Mammary epithelial cell (primary cell): Measurements from ENCODE around the gene ANKLE2.

Experiments used
- CTCF ChIP-seq, 2 donors: IDR thresholded peaks in 1 of 2; conservative IDR thresholded peaks in 1 of 2; 2 replicates each; pipeline ENCODE4 v1.5.1; 2011 to 2012; ENCODE audit warnings: inconsistent platforms in 2 of 2, low read length in 2 of 2, mild to moderate bottlenecking in 2 of 2, control low read depth in 1 of 2, low read depth in 1 of 2; ENCODE audit not compliant: insufficient read depth in 1 of 2; ENCODE audit errors: extremely low read depth in 1 of 2
- EZH2 ChIP-seq: IDR thresholded peaks from 2 replicates; pipeline ENCODE4 v1.6.1; 2012; ENCODE audit warnings: low read length, inconsistent platforms, borderline replicate concordance

DNA sequence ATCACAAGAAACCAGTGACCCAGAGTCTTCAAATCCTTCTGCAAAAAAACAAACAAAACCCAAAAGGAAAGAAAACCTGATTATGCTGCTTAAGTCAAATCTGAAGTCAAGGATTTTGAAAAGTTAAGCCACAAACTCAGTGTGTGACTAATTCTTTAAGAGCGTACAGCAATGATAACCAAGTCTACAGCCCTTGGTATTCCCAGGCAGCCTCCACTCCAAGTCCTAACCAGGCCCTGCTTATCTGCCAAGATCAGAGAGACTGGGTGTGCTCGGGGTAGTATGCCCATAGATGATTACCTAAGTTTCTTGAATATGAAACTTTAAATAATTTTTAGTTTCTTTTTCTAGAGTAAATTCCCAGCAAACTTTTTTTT lies 37.9 kb downstream of the ANKLE2 start:
- TF ChIP-seq CTCF (conservative IDR thresholded peaks at IDR 0.05 in 1 of 2, IDR thresholded peaks at IDR 0.05 in 1 of 2; ENCODE audit: extremely low read depth in 1 of 2, insufficient read depth in 1 of 2, low read depth in 1 of 2, low read length in 2 of 2), result no peak
- no peak for TF ChIP-seq EZH2
